OCI-LY1 (cell line): ENCODE results near the gene MCM10.

Source experiments
- EZH2 ChIP-seq: fragments of 200-600 bp; sonication (generic), shearing (Covaris generic); IDR thresholded peaks from 2 replicates; pipeline ENCODE4 v1.8.0; 2017; ENCODE audit warnings: borderline replicate concordance, mixed run types, mild to moderate bottlenecking, antibody characterized with exemption, low read length, moderate library complexity, mixed read lengths
- TF ChIP-seq, protein P1 (sequence below): fragments of 200-600 bp; sonication (generic), shearing (Covaris generic); IDR thresholded peaks from 2 replicates; pipeline ENCODE4 v1.5.1; 2017; ENCODE audit warnings: mild to moderate bottlenecking, antibody characterized with exemption, low read length, moderate library complexity, mixed read lengths

DNA sequence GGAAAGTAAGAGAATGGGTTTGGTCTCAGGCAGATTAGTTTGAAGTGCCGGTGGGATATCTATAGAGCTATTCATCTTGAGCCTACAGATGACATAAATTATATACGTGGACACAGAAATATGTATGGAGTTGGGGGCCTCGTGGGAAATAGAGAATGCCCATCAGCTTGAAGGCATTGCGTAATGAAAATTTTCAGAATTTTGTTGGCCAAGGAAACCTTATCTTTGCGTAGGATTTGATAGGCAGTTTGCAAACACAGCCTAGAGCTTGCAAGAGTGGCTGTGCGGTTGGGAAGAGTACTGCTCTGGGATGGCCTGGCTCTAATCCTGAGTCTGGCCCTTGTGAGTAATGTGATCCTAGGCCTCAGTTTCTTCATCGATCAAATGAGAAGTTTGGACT, 32.3 kb downstream of the MCM10 start:
- TF ChIP-seq, protein P1, sequence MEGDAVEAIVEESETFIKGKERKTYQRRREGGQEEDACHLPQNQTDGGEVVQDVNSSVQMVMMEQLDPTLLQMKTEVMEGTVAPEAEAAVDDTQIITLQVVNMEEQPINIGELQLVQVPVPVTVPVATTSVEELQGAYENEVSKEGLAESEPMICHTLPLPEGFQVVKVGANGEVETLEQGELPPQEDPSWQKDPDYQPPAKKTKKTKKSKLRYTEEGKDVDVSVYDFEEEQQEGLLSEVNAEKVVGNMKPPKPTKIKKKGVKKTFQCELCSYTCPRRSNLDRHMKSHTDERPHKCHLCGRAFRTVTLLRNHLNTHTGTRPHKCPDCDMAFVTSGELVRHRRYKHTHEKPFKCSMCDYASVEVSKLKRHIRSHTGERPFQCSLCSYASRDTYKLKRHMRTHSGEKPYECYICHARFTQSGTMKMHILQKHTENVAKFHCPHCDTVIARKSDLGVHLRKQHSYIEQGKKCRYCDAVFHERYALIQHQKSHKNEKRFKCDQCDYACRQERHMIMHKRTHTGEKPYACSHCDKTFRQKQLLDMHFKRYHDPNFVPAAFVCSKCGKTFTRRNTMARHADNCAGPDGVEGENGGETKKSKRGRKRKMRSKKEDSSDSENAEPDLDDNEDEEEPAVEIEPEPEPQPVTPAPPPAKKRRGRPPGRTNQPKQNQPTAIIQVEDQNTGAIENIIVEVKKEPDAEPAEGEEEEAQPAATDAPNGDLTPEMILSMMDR: no peak
- TF ChIP-seq EZH2: no peak
